ENCODE data around the gene NXN. TPM values are rescaled to one million over a fixed set of nuclear protein-coding genes. Genes with fewer than 3 reads are reported as not detected.
"Not testable (repeated sequence)": the region's sequence is repeated elsewhere in the genome, so short reads cannot be mapped to it uniquely, and the experiment has no call there.

NXN gene
- total RNA-seq, 1 donor from 2014 or later, result 67.3 TPM

DNA sequence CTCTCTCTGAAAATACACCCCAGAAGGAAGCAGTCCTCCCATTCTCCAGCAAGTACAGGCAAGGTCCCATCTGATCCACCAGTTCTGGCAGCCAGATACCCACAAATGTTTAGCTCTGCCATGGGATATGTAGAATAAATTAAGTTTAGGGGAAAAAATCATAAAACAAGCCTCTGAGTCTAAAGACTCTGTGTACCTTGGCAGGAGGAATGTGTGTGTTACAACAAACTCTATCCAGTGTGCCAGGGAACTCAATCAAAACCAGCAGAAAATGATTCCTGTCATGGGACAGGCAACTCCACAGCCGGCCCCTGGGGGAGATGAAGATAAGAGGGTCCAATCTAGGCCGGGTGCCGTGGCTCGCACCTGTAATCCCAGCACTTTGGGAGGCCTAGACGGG lies 124.0 kb downstream of the NXN start:
- no peak overlapping the region for H3K4me3 ChIP-seq
- TF ChIP-seq, protein P1, sequence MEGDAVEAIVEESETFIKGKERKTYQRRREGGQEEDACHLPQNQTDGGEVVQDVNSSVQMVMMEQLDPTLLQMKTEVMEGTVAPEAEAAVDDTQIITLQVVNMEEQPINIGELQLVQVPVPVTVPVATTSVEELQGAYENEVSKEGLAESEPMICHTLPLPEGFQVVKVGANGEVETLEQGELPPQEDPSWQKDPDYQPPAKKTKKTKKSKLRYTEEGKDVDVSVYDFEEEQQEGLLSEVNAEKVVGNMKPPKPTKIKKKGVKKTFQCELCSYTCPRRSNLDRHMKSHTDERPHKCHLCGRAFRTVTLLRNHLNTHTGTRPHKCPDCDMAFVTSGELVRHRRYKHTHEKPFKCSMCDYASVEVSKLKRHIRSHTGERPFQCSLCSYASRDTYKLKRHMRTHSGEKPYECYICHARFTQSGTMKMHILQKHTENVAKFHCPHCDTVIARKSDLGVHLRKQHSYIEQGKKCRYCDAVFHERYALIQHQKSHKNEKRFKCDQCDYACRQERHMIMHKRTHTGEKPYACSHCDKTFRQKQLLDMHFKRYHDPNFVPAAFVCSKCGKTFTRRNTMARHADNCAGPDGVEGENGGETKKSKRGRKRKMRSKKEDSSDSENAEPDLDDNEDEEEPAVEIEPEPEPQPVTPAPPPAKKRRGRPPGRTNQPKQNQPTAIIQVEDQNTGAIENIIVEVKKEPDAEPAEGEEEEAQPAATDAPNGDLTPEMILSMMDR (IDR thresholded peaks at IDR 0.05), result no peak
- H3K27ac ChIP-seq, result peak overlapping the region; percentile 12 to 39
- no peaks in the 10 kb centered on the region for H3K36me3 ChIP-seq
- H3K4me1 ChIP-seq, result peaks cover 0 to 14% of the 10 kb centered on the region in 2 donors
- no peaks in the 10 kb centered on the region for H3K27me3 ChIP-seq
- H3K9me3 ChIP-seq, result no peaks in the 10 kb centered on the region
- no peak for DNase-seq (ENCODE audit: low spot score in 2 of 2)
- intact Hi-C loops (cut with DNase I), result no loop called here

DNA sequence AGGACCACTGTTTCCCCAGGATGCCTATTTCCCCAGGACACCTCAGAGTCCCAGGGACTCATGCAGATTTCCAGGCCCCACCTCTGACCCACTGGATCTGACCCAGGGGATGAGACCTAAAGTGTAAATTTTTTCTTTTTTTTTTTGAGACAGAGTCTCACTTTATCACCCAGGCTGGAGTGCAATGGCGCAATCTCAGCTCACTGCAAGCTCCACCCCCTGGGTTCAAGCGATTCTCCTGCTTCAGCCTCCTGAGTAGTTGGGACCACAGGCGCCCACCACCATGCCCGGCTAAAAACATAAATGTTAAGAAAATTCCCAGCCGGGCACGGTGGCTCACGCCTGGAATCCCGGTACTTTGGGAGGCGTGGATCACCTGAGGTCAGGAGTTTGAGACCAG lies 126.7 kb downstream of the NXN start:
- H3K4me3 ChIP-seq; intact Hi-C loops (cut with DNase I); H3K27ac ChIP-seq; H3K27me3 ChIP-seq; H3K36me3 ChIP-seq; DNase-seq (ENCODE audit: low spot score in 2 of 2); H3K9me3 ChIP-seq: not testable (repeated sequence)
- H3K4me1 ChIP-seq, result peaks cover 0 to 10% of the 10 kb centered on the region in 2 donors

DNA sequence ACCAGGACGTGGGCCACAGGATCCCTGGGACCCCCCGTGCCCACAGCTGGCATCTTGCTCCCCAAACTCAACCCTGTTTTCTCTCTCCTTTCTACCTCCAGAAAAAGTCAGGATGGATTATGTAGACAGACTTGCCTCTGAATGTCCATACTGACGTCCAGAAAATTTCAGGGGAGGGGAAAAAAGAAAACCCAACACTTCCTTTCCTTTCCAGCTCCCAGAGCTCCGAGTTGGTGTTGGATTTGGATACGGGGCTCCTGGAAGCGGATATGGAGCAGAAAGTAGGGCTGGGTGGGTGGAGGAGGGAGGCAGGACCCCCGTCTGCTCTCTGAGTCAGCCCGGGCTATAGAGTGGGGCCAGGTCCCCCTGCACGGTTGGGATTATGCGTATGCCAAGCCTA lies 127.2 kb downstream of the NXN start:
- DNase-seq (ENCODE audit: low spot score in 2 of 2), result no peak
- no peaks in the 10 kb centered on the region for H3K36me3 ChIP-seq
- H3K4me3 ChIP-seq, result no peak overlapping the region
- H3K27ac ChIP-seq, result no peak overlapping the region
- no peaks in the 10 kb centered on the region for H3K27me3 ChIP-seq
- peaks cover 0 to 10% of the 10 kb centered on the region in 2 donors for H3K4me1 ChIP-seq
- TF ChIP-seq, protein P1 (IDR thresholded peaks at IDR 0.05), result no peak
- no peaks in the 10 kb centered on the region for H3K9me3 ChIP-seq
- intact Hi-C loops (cut with DNase I), result no loop called here

DNA sequence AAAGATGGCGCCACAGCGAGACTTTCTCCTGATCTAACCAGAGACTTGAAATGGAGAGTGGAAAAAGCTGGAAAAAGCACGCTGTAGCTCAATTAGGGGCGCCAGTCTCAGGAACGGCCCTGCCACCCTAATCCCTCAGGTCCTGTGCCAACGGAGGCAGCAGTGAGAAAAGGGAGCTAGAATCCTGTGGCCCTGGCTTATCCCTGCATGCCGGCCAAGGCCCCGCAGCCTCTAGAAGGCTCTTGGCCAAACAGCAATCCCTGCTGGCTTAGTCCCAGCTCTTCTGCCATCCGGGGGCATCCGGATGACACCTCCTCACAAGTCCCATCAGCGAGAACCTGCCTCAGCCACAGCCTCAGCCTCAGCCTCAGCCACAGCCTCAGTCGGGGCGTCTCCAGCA lies 127.7 kb downstream of the NXN start:
- TF ChIP-seq, protein P1 (IDR thresholded peaks at IDR 0.05), result no peak
- Histone ChIP-seq H3K36me3 (no peaks in the 10 kb centered on the region), H3K27ac (no peak overlapping the region), H3K4me1 (peaks cover 0 to 10% of the 10 kb centered on the region in 2 donors), H3K9me3 (no peaks in the 10 kb centered on the region), H3K27me3 (no peaks in the 10 kb centered on the region), H3K4me3 (no peak overlapping the region)
- intact Hi-C loops (cut with DNase I), result no loop called here
- DNase-seq (ENCODE audit: low spot score in 2 of 2), result no peak

DNA sequence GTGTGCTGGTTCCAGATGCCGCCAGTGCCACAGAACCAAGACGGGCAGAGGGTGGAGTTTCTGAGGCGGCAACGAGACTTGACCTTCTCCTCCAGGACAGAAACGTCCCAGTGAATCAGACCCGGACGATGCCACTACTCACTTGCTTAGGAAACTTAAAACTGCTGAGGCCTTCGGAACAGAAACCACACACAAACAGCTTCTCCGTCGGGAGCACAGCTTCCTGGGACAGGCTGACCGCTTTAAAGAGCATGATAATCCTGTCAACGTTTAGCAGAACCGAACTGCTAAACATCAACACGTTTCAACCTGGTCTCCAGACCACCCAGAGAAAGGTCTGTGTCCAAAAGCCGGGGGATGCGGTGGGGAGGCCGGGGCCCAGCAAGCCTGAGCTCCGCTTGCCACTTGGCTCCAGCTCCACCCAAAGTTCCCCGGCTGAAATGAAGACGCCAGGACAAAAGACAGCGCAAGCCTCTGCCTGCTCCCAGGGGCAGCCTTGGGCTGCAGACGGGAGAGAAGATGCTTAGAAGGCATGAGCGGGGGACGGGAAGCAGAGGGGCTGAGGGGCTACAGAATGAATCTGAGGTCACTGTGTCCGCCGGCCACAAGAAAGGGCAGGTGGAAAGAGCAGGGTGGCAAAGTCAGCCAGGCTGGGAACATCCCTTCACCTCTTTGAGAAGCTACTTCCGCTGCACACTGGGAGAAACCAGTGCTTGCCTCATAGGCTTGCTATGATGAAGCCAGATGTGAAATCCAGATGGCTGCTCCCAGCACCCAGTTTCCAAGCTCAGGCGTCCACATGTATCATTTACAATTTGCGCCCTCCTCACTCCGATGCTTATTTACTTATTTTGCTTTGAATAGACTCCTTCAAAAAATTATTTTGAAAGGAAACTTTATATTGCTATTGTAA lies 128.5 kb downstream of the NXN start:
- Histone ChIP-seq H3K36me3 (no peaks in the 10 kb centered on the region), H3K4me1 (peaks cover 0 to 10% of the 10 kb centered on the region in 2 donors), H3K27ac (no peak overlapping the region), H3K27me3 (no peaks in the 10 kb centered on the region), H3K4me3 (no peak overlapping the region), H3K9me3 (no peaks in the 10 kb centered on the region)
- DNase-seq (ENCODE audit: low spot score in 2 of 2), result no peak
- intact Hi-C loops (cut with DNase I), result no loop called here
- TF ChIP-seq, protein P1 (IDR thresholded peaks at IDR 0.05), result no peak

DNA sequence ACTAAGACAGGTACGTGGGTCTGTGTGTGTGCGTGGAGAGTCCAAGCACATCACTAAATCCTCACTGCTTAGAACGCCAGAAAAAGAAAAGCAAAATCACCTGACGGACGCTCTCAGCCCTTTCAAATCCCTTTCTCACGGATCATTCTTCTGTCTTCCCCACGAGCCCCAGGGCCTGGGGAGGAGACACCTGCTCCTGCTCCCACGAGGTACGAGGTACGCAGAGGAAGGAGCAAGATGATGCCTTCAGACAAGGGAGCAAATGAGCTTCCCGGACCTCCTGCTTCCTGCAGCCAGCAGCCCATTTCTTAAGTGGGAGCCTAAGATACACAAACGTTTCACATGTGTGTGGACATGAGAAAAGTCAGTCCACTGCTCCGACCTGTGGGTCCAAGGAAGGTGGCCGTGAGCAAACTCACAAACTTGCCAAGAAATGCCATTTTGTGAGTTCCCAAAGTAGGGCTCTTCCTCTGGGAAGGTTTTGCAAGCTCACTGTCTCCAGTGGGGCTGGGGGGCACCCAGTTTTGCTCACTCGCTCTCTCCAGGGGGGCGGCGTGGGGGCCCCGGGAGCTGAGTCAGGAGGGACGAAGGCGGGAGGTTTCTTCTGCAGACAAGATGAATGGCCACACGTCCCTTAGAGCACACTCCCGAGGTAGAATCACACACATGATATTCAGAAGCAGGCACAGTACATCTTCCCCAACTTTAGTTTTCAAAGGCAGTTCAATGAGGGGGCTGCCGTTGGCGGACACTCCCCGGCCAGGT lies 129.3 kb downstream of the NXN start:
- Histone ChIP-seq H3K27me3 (no peaks in the 10 kb centered on the region), H3K9me3 (no peaks in the 10 kb centered on the region), H3K4me1 (peaks cover 0 to 3% of the 10 kb centered on the region in 2 donors), H3K4me3 (no peak overlapping the region), H3K36me3 (no peaks in the 10 kb centered on the region), H3K27ac (no peak overlapping the region)
- TF ChIP-seq, protein P1 (IDR thresholded peaks at IDR 0.05), result no peak
- intact Hi-C loops (cut with DNase I), result no loop called here
- DNase-seq (ENCODE audit: low spot score in 2 of 2), result no peak

Measured in ascending aorta (tissue), 2 donors.